ENCODE data around the gene SERPIND1. TPM values are rescaled to one million over a fixed set of nuclear protein-coding genes. Genes with fewer than 3 reads are reported as not detected.
"Not testable (repeated sequence)": the region's sequence is repeated elsewhere in the genome, so short reads cannot be mapped to it uniquely, and the experiment has no call there.

SERPIND1 gene
- polyA plus RNA-seq, 3 donors from 2014 or later, result 0.43 TPM; not detected in 2

DNA sequence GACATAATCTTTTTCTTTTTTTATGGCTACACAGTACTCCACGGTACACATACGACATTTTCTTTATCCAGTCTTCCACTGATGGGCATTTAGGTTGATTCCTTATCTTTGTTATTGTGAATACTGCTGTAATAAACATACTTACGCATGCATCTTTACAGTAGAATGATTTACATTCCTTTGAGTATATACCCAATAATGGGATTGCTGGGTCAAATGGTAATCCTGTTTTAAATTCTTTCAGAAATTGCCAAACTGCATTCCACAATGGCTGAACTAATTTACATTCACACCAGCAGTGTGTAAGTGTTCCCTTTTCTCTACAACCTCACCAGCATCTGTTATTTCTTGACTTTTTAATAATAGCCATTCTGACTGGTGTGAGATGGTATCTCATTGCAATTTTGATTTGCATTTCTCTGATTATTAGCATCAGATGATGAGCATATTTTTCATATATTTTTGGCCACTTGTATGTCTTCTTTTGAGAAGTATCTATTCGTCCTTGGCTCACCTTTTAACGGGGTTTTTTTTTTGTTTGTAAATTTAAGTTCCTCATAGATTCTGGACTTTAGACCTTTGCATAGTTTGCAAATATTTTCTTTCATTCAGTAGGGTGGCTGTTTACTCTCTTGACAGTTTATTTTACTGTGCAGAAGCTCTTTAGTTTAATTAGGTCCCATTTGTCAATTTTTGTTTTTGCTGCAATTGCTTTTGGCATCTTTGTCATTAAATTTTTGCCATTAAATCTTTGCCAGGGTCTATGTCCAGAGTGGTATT, 52.6 kb downstream of the SERPIND1 start:
- not testable (repeated sequence) for H3K27me3 Mint-ChIP-seq (ENCODE audit: low read depth in 3 of 3); H3K27ac Mint-ChIP-seq; H3K4me1 Mint-ChIP-seq; H3K9me3 Mint-ChIP-seq; H3K4me3 Mint-ChIP-seq; DNase-seq
- peaks cover 14 to 46% (median 20%) of the 10 kb centered on the region in 3 donors for H3K36me3 Mint-ChIP-seq

- Mint-ChIP-seq H3K9me3 (no peaks in the 10 kb centered on the region), H3K4me1 (peaks cover 0 to 1% of the 10 kb centered on the region in 2 donors), H3K36me3 (peaks cover 20 to 51% (median 26%) of the 10 kb centered on the region in 3 donors), H3K27me3 (ENCODE audit: low read depth in 3 of 3) (peaks cover 2% of the 10 kb centered on the region in 3 donors), H3K4me3 (no peak overlapping the region), H3K27ac (peak overlapping the region in 3 of 6 donors; percentile 19 to 29 (median 23))
- no peak for DNase-seq
Measured at GRCh38 chr22:20829491-20830134, 55.7 kb downstream of the SERPIND1 start.

- DNase-seq, result no peak
- H3K9me3 Mint-ChIP-seq, result no peaks in the 10 kb centered on the region
- H3K4me1 Mint-ChIP-seq, result peaks cover 15 to 21% of the 10 kb centered on the region in 2 donors
- peaks cover 0 to 2% (median 2%) of the 10 kb centered on the region in 3 donors for H3K27me3 Mint-ChIP-seq (ENCODE audit: low read depth in 3 of 3)
- no peak overlapping the region for H3K4me3 Mint-ChIP-seq
- peak overlapping the region in 2 of 6 donors; percentile 27 to 46 for H3K27ac Mint-ChIP-seq
- H3K36me3 Mint-ChIP-seq, result peaks cover 18 to 36% (median 20%) of the 10 kb centered on the region in 3 donors
Measured at GRCh38 chr22:20833225-20833665, 59.3 kb downstream of the SERPIND1 start.

DNA sequence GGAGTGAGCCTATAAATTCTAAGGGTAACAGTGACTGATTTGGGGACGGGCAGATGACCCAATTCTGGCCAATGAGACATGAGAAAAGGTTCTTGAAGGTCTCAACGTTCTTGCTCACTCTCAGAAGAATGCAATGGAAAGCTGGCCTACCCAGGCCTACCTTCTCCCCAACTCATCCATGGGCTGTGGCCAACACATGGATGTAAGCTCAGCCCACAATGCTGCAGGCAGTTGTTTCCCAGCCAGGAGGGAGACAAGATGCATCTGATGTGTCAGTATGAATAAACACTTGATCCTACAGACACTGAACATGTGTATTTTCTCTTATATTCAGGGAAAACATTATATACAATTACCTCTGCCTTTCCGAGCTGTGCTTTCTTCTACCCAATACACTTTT, 60.3 kb downstream of the SERPIND1 start:
- Mint-ChIP-seq H3K27me3 (ENCODE audit: low read depth in 3 of 3) (peaks cover 0 to 2% (median 2%) of the 10 kb centered on the region in 3 donors), H3K4me1 (peaks cover 22 to 28% of the 10 kb centered on the region in 2 donors), H3K9me3 (no peaks in the 10 kb centered on the region), H3K27ac (no peak overlapping the region), H3K4me3 (no peak overlapping the region), H3K36me3 (peaks cover 18 to 31% (median 20%) of the 10 kb centered on the region in 3 donors)
- no peak for DNase-seq

- H3K4me3 Mint-ChIP-seq, result no peak overlapping the region
- H3K27ac Mint-ChIP-seq, result no peak overlapping the region
- H3K9me3 Mint-ChIP-seq, result no peaks in the 10 kb centered on the region
- H3K27me3 Mint-ChIP-seq (ENCODE audit: low read depth in 3 of 3), result peaks cover 0 to 2% (median 2%) of the 10 kb centered on the region in 3 donors
- no peak for DNase-seq
- H3K36me3 Mint-ChIP-seq, result peaks cover 16 to 26% (median 17%) of the 10 kb centered on the region in 3 donors
- H3K4me1 Mint-ChIP-seq, result peaks cover 27 to 33% of the 10 kb centered on the region in 2 donors
Measured at GRCh38 chr22:20834725-20835124, 60.8 kb downstream of the SERPIND1 start.

Other genes with a start within 250 kb of the SERPIND1 start
- gene PI4KA, start 84.7 kb downstream of the SERPIND1 start, polyA plus RNA-seq, result 10 to 100 TPM; 31.5 to 80.0 (median 33.7) TPM
- gene SNAP29, start 84.9 kb downstream of the SERPIND1 start, polyA plus RNA-seq, result 10 to 100 TPM; 25.3 to 35.8 (median 35.7) TPM
- 10 to 100 TPM; 26.7 to 50.7 (median 43.1) TPM for gene CRKL, start 143.3 kb downstream of the SERPIND1 start, polyA plus RNA-seq
- gene AIFM3, start 193.1 kb downstream of the SERPIND1 start, polyA plus RNA-seq, result 1 to 10 TPM in 1 of 3 donors, under 1 TPM in 1, not detected in 1; 0.30 to 1.4 TPM
- 10 to 100 TPM in 2 of 3 donors, 1 to 10 TPM in 1; 8.1 to 18.4 (median 11.1) TPM for gene LZTR1, start 208.2 kb downstream of the SERPIND1 start, polyA plus RNA-seq
- gene THAP7, start 228.0 kb downstream of the SERPIND1 start, polyA plus RNA-seq, result 10 to 100 TPM; 28.9 to 41.4 (median 32.9) TPM
- gene P2RX6, start 241.1 kb downstream of the SERPIND1 start, polyA plus RNA-seq, result not detected

Data from immature natural killer cell (primary cell).